HG02642 (cell line): ENCODE data around the gene RNF26.

Source experiments
- ATAC-seq: cut with Tn5 transposase; IDR thresholded peaks from one replicate; pipeline ENCODE4 v1.9.1; 2021; ENCODE audit warnings: mild to moderate bottlenecking; ENCODE audit not compliant: unreplicated experiment, poor library complexity

Gene RNF26

DNA sequence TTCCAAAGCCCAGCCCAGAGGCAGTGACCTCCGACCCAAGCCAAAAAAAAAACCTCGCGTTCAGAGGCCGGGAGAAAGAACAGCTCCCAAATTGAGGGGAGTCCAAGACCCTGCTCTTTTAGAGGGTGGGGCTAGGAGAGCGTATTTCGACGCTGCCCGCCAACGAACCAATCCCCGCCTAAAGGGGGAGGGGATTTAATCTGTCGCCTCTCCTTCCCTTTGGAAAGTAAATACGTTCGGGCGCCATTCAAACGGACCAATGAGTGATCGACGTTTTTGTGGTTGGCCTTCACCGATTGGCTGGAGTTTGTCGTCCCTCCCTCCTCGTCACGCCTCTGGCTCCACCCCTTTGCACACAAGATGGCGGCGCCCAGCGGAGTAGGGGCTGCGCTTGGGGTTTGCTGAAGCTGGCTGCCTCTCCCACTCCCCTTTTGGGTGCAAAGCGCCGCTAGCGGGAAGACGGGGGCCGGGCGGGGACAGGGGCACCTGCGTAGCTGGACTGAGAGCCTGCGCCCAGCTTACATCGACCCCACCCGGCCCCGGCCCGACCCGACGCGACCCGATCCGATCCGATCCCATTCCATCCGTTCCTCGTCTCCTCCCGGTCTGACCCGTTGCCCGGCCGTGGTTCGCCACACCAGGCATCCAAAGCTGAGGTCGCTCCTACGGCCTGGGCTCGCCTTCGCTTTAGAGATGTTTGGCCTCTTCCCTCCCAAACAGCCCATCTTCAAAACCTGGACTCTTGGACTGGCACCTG, at the start of gene RNF26:
TSS of gene RNF26 (plus strand) at position 354 of the 757 bp plus-strand sequence. CDS start 596 bp downstream, outside the sequence.
- ATAC-seq = peak; percentile 93

GRCh38 chr11:119285431-119285830, 48.9 kb upstream of the RNF26 start:
- ATAC-seq = no peak

DNA sequence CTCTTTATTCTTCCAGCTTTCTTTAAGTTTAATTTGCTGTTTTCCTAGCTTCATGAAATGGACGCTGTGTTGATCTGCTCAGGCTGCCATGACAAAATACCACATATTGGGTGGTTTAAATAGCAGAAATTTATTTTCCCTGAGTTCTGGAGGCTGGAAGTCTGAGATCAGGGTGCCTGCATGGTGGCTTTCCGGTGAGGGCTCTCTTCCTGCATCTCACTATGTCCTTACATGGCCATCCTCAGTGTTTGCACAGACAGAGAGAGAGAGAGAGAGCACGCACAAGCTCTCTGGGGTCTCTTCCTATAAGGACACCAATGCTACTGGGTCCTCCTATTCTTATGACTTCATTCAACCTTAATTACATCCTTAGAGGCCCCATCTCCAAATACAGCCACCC, 46.1 kb upstream of the RNF26 start:
- no peak for ATAC-seq

GRCh38 chr11:119290894-119291497, 43.3 kb upstream of the RNF26 start:
- ATAC-seq = no peak

DNA sequence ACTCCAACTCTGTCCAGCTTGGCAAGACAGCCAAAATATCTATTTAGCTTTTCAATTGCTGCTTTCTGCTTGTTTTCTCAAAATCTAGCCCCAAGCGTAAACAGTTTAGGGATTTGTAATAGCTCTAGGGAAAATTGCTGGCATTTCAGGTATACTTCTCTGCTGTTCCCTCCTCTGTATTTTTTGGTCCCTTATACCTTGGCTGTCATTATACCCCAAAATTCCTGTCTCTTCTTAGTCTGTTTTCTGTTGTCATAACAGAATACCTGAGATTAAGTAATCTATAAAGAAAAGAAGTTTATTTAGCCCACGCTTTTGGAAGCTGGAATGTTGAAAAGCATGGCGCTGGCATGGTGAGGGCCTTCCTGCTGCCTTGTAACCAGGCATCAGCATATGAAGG, 40.9 kb upstream of the RNF26 start:
- ATAC-seq = no peak

GRCh38 chr11:119295178-119295577, 39.1 kb upstream of the RNF26 start:
- ATAC-seq = no peak

DNA sequence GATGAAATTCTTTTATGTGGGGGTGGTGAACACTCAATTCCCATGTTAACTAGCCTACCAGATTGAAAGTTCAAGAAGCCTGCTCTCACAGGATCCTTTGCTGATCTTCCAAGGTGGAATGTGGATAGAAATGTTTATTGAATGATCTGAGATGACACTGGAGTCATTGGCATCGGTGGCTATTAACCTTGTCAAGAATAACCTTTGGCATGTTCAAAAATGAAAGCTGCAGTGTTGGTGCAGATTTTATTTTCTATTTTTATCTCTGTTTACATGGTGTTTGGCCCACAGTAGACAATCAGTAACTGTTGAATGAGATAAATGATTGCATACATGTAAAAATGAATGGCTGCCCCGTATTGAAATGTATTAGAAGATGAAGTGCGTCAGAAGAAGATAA, 36.4 kb upstream of the RNF26 start:
- ATAC-seq = no peak

- ATAC-seq = no peak
Measured at GRCh38 chr11:119298726-119299125, 35.6 kb upstream of the RNF26 start.

DNA sequence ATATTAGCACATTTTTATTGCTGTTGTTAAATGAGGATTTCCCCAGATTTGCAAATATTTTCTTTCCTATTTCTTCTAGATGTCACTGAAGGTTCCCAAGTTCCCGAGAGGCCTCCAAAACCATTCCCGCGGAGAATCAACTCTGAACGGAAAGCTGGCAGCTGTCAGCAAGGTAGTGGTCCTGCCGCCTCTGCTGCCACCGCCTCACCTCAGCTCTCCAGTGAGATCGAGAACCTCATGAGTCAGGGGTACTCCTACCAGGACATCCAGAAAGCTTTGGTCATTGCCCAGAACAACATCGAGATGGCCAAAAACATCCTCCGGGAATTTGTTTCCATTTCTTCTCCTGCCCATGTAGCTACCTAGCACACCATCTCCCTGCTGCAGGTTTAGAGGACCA, 34.9 kb upstream of the RNF26 start:
- no peak for ATAC-seq

- ATAC-seq = no peak
Measured at GRCh38 chr11:119300198-119300964, 33.9 kb upstream of the RNF26 start.

- no peak for ATAC-seq
Measured at GRCh38 chr11:119303227-119303718, 31.1 kb upstream of the RNF26 start.

GRCh38 chr11:119305556-119306372, 28.6 kb upstream of the RNF26 start:
- no peak for ATAC-seq

DNA sequence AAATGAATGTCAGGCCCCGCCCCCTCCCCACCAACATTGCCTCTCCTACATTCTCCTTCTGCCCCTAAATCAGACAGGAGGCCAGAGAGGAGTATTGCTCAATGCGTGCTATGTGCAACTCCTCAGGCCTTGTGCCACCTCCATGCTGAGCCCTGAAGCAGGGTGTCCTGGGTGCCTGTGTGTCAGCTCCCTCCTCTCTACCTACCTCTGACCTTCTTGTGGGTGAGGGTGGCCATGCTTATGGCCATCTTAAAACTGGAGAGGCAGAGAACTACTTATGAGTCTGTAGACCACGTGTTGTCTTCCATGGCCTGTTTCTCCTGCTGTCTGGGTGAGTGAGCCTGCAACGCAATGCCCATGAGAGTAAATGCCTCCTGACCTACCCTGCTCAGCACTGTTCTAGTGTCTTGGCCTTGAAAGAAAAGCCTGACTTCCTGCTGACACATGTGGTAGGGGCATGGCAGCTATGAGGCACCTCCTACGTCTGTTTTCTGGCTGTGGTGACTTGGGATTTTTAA, 27.9 kb upstream of the RNF26 start:
- ATAC-seq = no peak

DNA sequence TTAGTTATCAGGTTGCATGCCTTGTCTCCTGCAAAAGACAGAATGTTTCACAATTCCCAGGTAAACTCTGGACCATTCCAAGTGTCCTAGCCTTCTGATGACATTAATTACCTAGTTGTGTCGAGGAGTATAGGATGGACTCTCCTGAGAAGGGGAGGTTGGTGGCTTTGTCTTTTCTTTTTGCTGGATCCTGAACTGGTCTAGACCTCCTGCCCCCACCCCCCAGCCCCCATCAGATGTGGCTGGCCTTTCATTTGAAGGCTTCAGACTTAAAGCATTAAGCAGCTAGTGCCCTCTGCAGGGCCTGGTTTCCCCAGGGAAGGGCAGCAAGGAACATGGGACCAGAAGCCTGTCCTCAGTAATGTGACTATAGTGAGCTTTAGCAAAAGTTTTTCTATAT, 27.1 kb upstream of the RNF26 start:
- no peak for ATAC-seq

DNA sequence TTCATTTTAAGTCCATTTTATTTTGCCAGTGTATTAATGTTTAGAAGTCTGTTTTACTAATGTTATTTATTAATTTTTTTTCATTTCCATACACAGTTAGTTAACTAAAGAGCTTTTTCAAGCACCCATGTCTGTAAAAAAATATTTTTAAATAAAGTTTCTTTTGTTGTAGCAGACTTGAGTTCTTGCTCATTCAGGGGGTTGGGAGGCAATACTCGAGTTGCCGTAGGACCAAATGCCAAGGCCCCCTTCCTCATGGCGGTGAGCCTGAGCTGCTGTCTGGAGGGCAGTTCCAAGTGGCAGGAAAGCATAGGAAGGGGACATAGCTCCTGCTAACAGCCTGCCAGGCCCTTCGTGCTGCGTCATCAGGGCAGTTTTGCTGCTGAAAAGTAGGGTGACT, 26.4 kb upstream of the RNF26 start:
- no peak for ATAC-seq

- ATAC-seq = no peak
Measured at GRCh38 chr11:119309411-119309810, 24.9 kb upstream of the RNF26 start.

DNA sequence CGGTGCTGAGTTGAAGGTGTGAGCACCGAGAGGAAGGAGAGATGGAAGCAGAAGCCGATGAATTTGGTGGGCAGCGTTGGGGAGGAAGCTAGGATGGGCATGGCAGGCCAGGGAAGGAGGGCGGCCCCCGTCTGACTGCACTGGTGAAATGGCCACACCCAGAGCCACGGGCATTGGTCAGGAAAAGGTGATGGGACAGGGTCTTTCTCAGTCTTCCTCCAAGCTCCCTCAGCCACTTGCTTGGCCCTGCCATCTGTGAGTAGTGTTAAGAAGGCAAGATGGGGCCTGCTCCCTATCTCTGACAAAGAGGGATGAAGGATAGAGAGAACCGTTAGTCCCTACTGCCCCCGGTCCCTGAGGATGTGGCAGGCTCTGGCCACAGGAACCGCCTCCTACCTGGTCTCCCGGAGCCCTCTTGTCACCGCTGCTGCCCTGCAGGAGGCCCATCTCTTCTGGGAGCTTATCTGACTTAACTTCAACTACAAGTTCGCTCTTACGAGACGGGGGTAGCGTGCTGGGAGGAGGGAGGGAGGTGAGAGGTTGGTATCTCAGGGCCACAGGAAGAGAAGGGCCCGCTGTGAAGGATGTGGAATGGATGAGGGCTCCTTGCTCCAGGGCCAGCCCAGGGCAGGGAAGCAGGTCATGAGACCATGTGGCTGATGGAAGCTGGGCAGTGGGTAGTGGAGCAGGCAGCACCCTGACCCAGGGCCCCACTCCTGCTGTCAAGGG, 24.2 kb upstream of the RNF26 start:
- no peak for ATAC-seq

DNA sequence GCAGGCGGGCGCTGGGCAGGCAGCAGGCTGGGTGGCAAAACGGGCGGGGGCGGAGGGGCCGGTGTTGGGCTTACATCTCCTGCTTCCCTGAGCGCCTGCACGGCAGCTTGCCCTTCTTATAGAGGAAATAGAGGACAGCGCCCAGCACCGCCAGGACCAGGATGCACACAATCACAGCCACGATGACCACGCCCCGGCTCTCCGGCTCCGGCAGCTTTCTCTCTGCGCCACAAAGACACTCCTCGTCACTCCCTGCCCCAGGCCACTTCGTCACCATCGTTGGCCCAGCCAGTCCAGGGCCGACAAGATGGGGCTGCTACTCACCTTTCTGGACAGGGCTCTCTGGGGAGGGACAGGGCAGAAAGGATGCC, 23.7 kb upstream of the RNF26 start:
- ATAC-seq = no peak

GRCh38 chr11:119314726-119315125, 19.6 kb upstream of the RNF26 start:
- no peak for ATAC-seq
